ENCODE results near the gene TRPM2. TPM values are rescaled to one million over a fixed set of nuclear protein-coding genes. Genes with fewer than 3 reads are reported as not detected.

TRPM2 gene
- total RNA-seq, 4 donors from 2014 or later, result 0.29 to 3.1 (median 1.8) TPM

DNA sequence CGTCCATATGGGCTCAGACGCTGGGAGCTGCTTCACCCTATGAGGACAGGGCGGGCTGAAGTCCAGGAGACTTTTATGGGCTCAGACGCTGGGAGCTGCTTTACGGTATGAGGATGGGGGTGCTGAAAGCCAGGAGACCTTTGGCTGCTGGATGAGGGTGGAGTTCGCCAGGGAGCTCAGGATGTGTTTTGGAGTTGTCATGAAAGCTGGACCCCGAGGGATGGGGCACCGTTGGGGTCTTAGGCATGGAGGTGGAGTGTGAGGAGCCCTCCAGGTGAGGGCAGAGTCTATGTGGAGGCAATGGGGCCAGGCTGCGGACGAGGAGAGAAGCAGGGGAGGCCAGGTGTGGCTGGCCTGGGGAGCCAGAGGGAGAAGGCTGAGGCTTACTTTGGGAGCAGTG is 27.5 kb downstream of the TRPM2 start:
- TF ChIP-seq, protein P1, sequence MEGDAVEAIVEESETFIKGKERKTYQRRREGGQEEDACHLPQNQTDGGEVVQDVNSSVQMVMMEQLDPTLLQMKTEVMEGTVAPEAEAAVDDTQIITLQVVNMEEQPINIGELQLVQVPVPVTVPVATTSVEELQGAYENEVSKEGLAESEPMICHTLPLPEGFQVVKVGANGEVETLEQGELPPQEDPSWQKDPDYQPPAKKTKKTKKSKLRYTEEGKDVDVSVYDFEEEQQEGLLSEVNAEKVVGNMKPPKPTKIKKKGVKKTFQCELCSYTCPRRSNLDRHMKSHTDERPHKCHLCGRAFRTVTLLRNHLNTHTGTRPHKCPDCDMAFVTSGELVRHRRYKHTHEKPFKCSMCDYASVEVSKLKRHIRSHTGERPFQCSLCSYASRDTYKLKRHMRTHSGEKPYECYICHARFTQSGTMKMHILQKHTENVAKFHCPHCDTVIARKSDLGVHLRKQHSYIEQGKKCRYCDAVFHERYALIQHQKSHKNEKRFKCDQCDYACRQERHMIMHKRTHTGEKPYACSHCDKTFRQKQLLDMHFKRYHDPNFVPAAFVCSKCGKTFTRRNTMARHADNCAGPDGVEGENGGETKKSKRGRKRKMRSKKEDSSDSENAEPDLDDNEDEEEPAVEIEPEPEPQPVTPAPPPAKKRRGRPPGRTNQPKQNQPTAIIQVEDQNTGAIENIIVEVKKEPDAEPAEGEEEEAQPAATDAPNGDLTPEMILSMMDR (IDR thresholded peaks at IDR 0.05), result no peak
- no peak for TF ChIP-seq POLR2A (IDR thresholded peaks at IDR 0.05)
- intact Hi-C loops (cut with DNase I; ENCODE audit: low total_unique reads), result no loop called here
- Histone ChIP-seq H3K36me3 (no peaks in the 10 kb centered on the region), H3K27ac (no peak overlapping the region), H3K27me3 (no peaks in the 10 kb centered on the region), H3K9me3 (peaks cover 0 to 11% of the 10 kb centered on the region in 2 donors), H3K4me1 (no peaks in the 10 kb centered on the region), H3K4me3 (no peak overlapping the region)
- no peak for DNase-seq

GRCh38 chr21:44381874-44382273 is 28.5 kb downstream of the TRPM2 start:
- no peak overlapping the region for H3K4me3 ChIP-seq
- intact Hi-C loops (cut with DNase I; ENCODE audit: low total_unique reads), result no loop called here
- no peaks in the 10 kb centered on the region for H3K36me3 ChIP-seq
- H3K9me3 ChIP-seq, result peaks cover 0 to 15% of the 10 kb centered on the region in 2 donors
- no peak overlapping the region for H3K27ac ChIP-seq
- no peaks in the 10 kb centered on the region for H3K4me1 ChIP-seq
- TF ChIP-seq, protein P1 (IDR thresholded peaks at IDR 0.05), result no peak
- TF ChIP-seq POLR2A (IDR thresholded peaks at IDR 0.05), result no peak
- H3K27me3 ChIP-seq, result no peaks in the 10 kb centered on the region
- no peak for DNase-seq

- Histone ChIP-seq H3K27ac (no peak overlapping the region), H3K36me3 (no peaks in the 10 kb centered on the region), H3K4me1 (no peaks in the 10 kb centered on the region), H3K9me3 (peaks cover 0 to 19% of the 10 kb centered on the region in 2 donors), H3K27me3 (no peaks in the 10 kb centered on the region), H3K4me3 (no peak overlapping the region)
- intact Hi-C loops (cut with DNase I; ENCODE audit: low total_unique reads), result no loop called here
- TF ChIP-seq, protein P1 (IDR thresholded peaks at IDR 0.05), result no peak
- no peak for TF ChIP-seq POLR2A (IDR thresholded peaks at IDR 0.05)
- DNase-seq, result no peak
Observed at GRCh38 chr21:44382536-44382935, 29.1 kb downstream of the TRPM2 start.

- no peaks in the 10 kb centered on the region for H3K36me3 ChIP-seq
- H3K9me3 ChIP-seq, result peaks cover 0 to 22% of the 10 kb centered on the region in 2 donors
- H3K4me1 ChIP-seq, result no peaks in the 10 kb centered on the region
- DNase-seq, result no peak
- no peak overlapping the region for H3K4me3 ChIP-seq
- TF ChIP-seq, protein P1 (IDR thresholded peaks at IDR 0.05), result no peak
- no peak for TF ChIP-seq POLR2A (IDR thresholded peaks at IDR 0.05)
- intact Hi-C loops (cut with DNase I; ENCODE audit: low total_unique reads), result no loop called here
- no peaks in the 10 kb centered on the region for H3K27me3 ChIP-seq
- H3K27ac ChIP-seq, result no peak overlapping the region
Observed at GRCh38 chr21:44383216-44383615, 29.8 kb downstream of the TRPM2 start.

- Histone ChIP-seq H3K27me3 (no peaks in the 10 kb centered on the region), H3K9me3 (peaks cover 0 to 22% of the 10 kb centered on the region in 2 donors), H3K36me3 (no peaks in the 10 kb centered on the region), H3K4me1 (no peaks in the 10 kb centered on the region), H3K27ac (no peak overlapping the region), H3K4me3 (no peak overlapping the region)
- intact Hi-C loops (cut with DNase I; ENCODE audit: low total_unique reads), result no loop called here
- TF ChIP-seq POLR2A (IDR thresholded peaks at IDR 0.05), result no peak
- TF ChIP-seq, protein P1 (IDR thresholded peaks at IDR 0.05), result no peak
- no peak for DNase-seq
Observed at GRCh38 chr21:44384968-44385367, 31.5 kb downstream of the TRPM2 start.
